ENCODE measurements around the gene ZNF607. TPM values are rescaled to one million over a fixed set of nuclear protein-coding genes. Genes with fewer than 3 reads are reported as not detected.

The ZNF607 gene
- total RNA-seq, 1 donor from 2014 or later, result 25.9 TPM

Small RNA genes lying within 50 kb of the gene (small RNA-seq; reads per million reads assigned to genes)
- not detected for gene SELENOKP1

Other genes with a start within 250 kb of the ZNF607 start
- gene ZNF793, start 212.8 kb downstream of the ZNF607 start, total RNA-seq, result 51.3 TPM
- 11.7 TPM for gene ZNF571, start 125.0 kb downstream of the ZNF607 start, total RNA-seq
- gene ZNF540, start 124.9 kb downstream of the ZNF607 start, total RNA-seq, result 22.0 TPM
- 80.6 TPM for gene ZFP30, start 64.3 kb downstream of the ZNF607 start, total RNA-seq
- gene ZNF573, start 59.8 kb upstream of the ZNF607 start, total RNA-seq, result 45.5 TPM
- not detected for gene WDR87, start 186.8 kb upstream of the ZNF607 start, total RNA-seq
- gene SIPA1L3, start 187.4 kb upstream of the ZNF607 start, total RNA-seq, result 8.6 TPM